Renal cortical epithelial cell (primary cell): ENCODE measurements around the gene ZBTB2. TPM values are rescaled to one million over a fixed set of nuclear protein-coding genes. Genes with fewer than 3 reads are reported as not detected.

ENCODE experiments used
- DNase-seq: peaks from one replicate; pipeline ENCODE4 v3.0.0-alpha.2; 2011; ENCODE audit warnings: low read depth
- total RNA-seq: library from RNA; depleted of rRNA; stranded (reverse); fragments of >200 nt; gene quantifications from 2 replicates; pipeline ENCODE4 v1.2.3, GENCODE V29; 2014

ZBTB2 gene, protein sequence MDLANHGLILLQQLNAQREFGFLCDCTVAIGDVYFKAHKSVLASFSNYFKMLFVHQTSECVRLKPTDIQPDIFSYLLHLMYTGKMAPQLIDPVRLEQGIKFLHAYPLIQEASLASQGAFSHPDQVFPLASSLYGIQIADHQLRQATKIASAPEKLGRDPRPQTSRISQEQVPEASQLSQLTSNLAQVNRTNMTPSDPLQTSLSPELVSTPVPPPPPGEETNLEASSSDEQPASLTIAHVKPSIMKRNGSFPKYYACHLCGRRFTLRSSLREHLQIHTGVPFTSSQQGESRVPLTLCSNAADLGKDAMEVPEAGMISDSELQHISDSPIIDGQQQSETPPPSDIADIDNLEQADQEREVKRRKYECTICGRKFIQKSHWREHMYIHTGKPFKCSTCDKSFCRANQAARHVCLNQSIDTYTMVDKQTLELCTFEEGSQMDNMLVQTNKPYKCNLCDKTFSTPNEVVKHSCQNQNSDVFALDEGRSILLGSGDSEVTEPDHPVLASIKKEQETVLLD
- total RNA-seq: 8.0 and 9.7 TPM in 2 replicates

DNA sequence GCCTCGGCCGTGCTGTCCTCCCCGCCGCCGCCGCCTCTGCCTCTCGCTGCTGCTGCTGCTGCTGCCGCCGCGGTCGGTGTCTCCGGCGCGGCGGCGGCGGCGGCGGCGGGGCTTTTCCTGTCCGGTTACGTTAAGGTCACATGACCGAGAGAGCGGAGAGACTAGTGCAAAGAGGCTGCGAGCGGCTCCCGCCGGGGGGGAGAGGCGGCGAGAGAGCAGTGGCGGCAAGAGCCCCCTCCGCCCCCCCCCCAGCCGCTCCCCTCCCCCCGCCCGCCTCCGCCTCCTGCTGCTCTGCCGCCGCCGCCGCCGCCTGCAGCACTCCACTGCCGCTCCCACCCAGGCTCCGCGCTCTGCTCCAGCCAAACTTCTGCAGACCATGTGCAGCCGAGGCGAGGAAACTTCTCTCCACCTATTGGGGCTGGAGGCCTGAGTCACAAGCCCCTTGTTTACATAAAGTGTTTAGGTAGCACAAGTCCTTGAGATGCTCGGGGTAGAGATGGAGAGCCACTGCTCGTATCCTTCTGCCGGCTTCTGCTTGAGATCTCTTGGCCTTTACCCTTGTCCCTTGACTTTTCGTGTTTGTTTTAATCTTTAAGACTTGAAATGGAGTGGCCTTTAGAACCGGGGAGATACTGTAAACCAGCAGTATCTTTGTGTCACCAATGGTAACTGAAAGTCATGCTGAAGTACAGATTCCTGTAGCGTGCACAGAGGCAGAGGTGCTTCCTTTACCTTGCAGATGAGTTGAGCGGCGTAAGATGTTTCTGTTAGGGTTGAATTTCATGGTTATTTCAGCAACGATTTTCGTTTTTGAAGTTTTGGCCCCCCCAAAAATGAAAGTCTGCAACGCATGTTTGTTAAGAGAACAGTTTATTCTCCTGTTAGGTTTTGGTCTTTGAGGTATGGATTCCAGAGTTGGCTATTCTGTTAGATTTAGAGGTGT is at the start of gene ZBTB2:
ZBTB2 (minus strand) TSS at position 89 of the 943 bp plus-strand sequence. CDS start 17,922 bp downstream, outside the sequence.
- peak; percentile 62 for DNase-seq

DNA sequence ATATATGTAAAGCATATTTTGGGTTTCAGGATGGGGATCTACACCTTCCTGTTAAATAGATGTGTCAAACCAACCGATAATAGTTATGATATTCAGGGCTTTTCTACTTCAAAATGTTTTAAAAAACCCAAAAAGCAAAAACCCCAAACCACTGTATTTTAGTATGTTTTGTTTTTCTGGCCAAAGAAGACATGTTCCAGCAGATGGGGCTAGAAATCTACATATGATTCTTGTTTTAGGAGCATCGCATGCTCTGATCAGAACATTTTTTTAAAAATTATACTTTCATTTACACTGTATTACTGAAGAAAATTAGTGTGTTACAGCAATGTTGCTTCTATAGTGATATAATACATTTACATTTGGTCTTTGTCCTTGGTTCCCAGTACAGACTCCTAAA is 49.6 kb upstream of the ZBTB2 start:
- DNase-seq: peak; percentile 62

DNA sequence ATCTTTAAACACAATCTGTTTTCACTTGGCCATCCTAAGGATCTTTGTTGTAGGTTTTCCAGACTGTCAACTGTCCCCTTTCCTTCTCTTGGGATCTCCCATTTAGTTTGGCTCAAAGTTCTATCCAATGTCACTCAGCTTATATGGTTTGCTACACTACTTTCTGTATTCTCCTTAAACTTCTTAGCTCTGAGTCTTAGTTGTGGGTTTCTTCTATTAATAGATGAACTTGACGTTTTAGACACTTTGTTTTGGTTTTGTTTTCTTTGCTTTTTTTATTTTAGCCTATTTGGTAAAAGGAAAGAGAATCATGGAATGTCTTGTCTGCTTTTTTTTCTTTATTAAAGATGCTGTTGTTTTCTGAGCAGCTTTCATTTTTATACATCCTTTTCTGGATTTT is 49.1 kb upstream of the ZBTB2 start:
- DNase-seq: no peak

DNA sequence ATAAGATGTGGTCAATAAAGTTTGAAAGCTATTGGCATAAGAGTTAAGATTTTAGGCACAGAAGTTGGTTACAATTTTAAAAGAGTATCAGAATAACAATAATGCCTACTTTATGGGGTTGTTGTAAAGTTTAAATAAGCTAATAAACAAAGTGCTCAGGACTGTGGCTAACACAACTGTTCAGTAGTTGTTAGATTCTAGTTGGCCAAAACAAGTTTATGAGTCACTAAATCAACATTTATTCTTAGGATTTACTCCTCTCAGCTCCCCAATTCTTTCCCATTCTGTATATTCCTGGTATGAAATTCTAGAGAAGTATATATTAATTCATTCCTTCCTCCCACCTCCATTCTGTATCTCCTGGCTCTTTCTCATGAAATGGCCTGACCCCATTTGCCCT is 46.0 kb upstream of the ZBTB2 start:
- peak; percentile 71 for DNase-seq

DNA sequence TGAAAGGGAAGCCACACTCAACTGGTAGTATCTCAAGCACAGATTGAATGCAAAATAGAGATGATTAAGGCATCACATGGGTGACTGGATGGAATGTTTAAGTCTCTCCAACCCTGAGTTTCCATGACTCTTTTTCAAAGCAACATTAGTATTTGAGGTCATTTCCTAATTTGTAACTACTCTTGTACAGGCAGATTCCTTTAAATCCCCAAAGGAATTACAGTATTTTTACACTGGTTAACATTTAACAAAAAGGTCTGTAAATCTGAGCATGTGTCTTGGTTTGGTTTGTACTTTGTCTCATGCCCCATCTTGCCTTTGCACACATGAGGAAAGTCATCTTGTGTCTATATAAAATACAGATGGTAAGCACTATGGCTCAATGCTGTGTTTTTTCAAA is 45.4 kb upstream of the ZBTB2 start:
- peak; percentile 97 for DNase-seq

DNA sequence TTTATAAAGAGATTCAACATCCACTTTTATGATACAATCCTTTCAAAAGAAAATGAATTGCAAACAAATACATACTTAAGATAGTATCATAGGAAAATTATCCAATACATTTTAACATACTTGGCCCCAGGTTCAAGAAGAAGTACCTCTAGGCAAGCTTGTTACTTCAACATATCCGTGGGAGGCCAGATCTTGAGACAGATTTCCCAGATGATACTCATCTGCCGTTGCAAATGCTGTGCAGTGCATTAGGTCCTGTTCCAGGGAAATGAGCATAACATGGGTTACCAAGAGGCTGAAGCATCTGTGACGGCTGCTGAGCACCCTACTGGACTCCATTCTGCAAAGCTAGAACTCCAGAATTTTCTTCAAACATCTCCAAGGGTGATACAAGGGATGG is 44.9 kb upstream of the ZBTB2 start:
- no peak for DNase-seq

DNA sequence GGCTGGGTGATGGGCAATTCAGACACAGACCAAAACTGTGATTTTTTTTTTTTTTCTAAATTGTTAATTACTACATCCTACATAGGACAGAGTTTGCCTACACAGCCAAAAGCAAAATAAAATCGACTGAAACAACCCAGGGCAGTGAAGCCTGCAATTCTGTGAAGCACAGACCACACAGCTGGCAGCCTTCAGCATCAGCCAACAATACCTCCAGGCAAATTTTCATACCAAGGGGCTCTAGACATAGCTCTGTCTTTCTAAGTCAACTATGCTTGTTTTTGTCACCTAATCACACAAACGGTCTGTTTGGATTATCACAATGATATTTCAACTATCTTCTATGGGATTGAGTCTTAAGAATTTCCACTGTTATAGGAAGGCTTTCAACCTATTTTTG is 43.0 kb upstream of the ZBTB2 start:
- peak; percentile 64 for DNase-seq

DNA sequence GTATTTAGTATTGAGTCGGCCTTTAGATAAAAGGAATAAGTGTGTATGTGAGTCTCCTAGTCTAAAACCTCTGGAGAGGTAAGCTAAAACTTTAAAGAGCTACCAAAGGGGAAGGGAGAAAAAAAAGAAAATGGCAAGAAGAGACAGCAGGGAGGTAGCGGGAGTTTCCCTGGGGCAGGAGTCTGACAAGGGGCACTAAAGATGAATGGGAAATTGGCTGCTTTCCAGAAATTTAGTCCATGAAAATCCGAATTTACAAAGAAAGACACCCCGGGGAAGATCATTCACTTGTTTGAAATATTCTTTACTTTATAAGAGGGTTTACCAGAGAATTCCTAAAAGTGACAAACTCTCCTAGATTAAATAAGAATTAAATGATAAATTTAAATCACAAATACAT is 41.3 kb upstream of the ZBTB2 start:
- no peak for DNase-seq

DNA sequence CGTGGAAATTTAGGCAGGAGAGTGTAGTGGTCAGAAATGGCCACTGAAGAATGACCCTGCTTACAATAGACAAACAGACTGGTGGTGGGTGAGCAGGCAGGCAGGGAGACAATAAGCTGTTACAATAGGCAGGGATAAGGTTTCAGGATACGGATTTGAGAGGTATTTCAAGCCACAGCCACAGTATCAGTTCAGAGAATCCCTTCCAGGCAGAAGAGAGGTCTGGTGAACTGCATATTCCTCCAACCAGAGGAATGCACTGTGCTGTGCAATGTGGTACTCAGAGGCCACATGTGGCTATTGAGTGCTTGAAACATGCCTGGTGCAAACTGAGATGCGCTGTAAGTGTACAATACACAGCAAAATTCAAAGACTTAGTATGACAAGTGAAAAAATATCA is 40.0 kb upstream of the ZBTB2 start:
- DNase-seq: no peak

DNA sequence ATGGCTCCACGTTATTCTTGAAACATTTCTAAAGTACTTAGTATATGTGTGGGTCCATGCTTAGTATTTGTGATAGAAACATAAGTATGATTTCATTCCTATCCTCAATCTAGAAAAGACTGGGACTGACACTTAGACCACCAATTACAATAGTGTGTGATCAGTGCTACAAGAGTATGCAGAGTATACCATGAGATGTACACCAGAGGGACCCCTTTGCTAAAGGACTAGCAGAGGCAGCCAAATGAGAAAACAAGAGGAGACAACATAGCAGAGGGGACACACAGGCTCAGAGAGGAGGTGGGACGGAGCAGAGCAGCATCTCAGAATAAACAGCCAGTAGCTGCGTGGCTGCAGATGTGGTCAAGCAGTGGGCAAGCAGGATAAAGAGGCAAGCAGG is 39.5 kb upstream of the ZBTB2 start:
- DNase-seq: no peak

DNA sequence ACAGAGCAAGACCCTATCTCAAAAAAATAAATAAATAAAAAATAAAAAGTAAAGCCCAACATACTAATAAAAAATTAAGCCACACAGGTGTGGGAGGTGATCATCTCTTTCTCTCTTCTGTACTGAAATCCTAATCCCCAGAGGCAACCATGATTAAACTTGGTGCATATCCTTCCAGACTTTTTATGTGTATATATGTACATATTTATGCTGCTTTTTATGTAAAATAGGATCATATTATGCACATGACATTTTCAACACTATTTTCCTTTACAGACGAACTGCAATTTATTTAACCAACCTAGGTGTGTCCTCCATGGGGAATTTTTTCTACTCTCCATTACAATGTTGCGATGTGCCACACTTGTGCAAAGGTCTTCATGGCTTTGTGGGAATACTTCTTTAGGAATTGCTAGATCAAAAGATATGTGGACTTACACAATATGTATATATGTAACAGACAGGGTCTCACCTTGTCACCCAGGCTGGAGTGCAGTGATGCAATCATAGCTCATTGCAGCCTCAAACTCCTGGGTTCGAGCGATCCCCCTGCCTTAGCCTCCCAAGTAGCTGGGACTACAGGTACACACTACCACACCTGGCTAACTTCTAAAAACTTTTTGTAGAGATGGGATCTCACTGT is 36.9 kb upstream of the ZBTB2 start:
- DNase-seq: no peak

DNA sequence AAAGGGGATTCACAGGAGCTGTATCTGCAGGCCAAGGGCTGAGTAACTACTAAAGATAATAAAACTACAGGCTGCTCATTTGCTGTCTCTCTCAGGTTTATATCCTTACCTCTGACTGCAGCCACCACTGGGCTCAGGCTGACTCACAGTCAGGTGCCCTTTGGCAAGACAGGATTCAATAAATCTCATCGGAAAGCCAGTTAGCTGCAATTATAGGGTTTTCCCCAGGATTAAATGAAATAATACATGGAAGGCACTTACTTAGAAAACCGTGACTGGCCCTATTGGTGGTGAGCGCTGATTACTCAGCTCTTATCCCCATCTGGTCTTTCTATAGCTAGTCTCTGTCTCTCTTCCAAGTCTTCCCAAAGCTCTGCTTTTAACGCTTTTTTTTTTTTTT is 34.2 kb upstream of the ZBTB2 start:
- peak; percentile 88 for DNase-seq

DNA sequence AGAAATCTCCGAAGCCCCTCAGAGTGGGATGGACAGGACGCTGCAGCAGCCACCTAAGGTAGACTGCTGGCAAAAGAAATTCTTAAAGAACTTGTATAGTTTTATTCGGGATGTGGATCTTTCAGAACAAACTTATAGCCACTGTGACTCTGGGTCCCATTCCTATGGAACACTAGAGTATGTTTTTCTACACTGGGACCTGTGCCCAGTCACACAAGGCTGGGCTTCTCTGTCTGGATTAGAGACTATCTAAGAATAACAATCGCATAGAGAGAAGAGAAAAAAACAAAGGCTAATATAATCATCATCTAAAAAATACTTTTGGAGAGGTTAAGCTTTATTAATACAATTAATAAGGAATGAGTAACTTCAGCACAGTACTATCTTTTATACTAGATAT is 31.6 kb upstream of the ZBTB2 start:
- no peak for DNase-seq

DNA sequence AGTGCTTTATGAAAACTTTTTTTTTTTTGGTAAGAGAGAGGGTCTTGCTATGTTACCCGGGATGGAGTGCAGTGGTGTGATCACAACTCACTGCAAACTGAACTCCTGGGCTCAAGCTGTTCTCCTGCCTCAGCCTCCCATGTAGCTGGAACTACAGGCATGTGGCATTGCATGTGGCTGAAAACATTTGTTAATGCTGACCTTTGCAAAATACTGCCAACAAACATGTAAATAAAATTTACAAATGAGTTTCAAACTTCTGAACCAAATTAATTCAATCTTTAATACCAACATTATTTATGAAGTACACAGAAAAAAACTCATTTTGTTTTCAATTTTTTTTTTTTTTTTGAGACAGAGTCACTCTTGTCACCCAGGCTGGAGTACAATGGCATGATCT is 26.1 kb upstream of the ZBTB2 start:
- DNase-seq: no peak

DNA sequence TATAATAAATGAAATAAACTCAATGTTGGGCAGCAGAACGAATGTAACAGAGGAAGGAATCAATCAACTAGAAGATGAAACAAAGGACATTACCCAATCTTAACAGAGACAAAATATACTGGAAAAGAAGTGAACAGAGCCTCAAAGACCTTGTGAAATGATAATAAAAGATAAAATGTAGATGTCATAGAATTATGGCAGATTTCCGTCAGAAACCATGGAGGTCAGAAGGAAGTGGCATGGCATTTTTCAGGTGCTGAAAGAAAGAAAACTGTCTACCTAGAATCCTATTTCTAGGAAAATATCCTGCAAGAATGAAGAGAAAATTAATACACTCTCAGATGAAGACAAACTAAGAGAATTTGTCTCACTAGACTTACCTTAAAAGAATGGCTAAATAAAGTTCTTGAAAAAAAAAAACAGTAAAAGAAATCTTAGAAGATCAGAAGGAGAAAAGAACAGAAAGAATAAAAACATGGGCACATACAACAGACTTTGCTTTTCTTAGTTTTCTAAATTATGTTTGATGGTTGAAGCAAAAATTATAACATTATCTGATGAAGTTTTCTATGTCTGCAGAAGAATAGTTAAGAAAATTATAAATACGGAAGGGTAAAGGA is 23.4 kb upstream of the ZBTB2 start:
- no peak for DNase-seq

DNA sequence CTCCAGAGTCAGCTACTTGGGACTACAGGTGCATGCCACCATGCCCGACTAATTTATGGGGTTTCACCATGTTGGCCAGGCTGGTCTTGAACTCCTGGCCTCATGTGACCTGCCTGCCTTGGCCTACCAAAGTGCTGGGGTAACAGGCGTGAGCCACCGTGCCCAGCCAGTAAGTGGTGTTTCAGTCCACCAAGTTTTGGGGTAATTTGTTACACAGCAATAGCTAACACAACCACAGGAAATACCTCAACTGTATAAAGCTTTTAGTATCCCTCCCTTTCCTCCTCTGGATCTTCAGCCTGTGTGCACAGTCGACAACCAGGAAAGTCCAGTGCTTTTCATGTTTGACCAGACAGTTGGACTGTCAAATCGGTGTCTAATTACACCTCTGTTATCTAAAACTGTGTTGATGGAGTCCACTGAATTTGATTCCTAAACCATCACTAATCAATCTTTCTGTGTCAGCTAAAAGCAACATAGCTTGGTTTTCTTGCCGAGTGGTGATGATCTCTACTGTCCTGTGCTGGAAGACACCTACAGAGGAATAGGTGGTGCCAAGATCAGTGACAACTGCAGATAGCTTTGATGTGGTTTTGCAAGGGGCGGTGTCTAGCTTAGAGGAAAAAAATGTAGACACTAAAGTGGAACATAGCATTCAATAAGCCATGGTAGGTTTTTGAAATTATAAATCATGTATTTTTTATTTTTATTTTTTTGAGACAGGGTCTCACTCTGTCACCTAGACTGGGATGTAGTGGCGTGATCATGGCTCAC is 22.2 kb upstream of the ZBTB2 start:
- no peak for DNase-seq

DNA sequence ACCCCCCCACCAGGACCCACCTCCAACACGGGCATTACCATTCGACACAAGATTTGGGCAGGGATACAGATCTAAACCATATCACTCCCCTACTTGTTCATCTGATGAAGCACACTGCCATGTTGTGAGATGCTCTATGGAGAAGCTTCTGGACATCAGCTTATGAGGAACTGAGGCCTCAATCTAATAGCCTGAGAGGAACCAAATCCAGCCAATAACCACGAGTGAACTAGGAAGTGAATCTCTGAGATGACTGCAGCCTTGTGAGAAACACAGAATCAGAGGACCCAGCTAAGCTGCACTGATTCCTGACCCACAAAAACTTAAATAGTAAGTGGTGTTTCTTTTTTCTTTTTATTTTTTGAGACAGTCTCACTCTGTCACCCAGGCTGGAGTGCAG is 21.6 kb upstream of the ZBTB2 start:
- no peak for DNase-seq

DNA sequence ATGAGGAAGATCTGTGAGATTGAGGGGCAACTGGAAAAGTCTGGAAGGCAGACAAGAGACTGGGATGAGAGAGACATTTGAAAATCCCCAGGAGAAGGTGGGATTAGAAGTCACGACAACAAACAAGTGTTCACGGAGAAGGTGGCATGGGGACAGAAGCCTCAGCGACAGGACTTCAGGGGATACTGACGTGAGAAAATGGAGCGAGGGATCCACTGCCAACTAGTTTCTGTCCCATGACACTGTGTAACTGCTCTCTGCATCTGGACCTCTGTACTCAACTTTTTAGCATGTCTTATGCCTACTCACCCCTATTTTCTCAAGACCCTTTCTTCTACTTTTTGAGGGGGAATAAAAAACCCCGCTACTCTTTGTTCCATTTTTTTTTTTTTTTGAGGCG is 18.3 kb upstream of the ZBTB2 start:
- DNase-seq: no peak

DNA sequence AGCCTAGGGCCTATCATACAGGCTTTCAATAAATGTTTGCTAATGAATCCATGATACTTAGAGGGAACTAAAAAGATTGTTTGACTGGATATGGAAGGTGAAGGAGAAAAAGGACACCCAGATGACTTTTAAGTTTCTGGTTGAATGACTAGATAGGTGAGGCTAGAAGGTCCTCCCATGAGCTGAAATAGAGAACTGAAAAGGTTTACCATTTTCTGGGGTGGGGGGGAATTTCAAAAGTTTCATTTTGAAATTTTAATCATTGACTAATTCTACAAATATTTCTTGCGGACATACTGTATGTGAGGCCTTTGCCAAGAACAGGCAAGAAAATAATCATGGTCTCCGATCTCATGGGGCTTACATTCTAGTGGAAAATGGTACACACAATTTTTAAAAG is 17.9 kb upstream of the ZBTB2 start:
- no peak for DNase-seq

DNA sequence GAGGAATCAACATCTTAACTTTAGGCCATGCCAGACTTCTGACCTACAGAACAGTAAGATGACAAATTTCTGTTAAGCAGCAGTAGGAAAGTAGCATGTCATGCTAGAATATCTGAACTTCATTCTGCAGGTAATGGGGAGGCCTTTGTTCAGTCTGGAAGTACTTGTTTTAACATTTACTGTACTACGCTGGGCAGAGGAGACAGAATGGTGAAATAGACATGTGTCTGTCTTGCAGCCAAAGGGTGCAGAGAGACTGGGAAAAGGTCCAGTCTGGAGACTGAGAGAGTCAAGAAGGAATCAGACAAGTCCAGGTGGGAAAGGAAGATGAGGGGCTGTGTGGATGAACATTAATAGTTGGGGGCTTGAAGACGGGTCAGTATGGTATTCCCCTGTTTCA is 17.5 kb upstream of the ZBTB2 start:
- no peak for DNase-seq

DNA sequence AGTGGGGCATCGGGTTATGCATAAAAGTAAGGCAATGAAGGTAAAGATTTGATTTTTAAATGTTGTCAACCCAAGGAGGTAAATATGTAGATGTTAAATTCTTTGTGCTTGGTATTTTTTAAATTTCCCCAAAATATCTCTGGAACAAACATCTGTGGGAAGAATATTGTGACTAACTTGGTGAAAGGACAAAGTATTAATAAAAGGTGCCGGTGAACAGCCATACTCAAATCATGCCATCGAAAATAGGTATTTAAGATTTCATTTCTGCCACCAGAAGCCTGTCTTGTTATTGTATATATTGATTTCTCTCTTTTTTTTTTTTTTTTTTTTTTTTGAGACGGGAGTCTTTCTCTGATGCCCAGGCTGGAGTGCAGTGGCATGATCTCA is 12.6 kb upstream of the ZBTB2 start:
- no peak for DNase-seq
